GM18868 (cell line): ENCODE data around the gene PRDM2.

Experiments
- ATAC-seq: cut with Tn5 transposase; IDR thresholded peaks from one replicate; pipeline ENCODE4 v1.9.1; 2021; ENCODE audit warnings: mild to moderate bottlenecking, moderate library complexity; ENCODE audit not compliant: unreplicated experiment

The PRDM2 gene

GRCh38 chr1:13786541-13786940 is 86.6 kb downstream of the PRDM2 start:
- ATAC-seq: no peak

DNA sequence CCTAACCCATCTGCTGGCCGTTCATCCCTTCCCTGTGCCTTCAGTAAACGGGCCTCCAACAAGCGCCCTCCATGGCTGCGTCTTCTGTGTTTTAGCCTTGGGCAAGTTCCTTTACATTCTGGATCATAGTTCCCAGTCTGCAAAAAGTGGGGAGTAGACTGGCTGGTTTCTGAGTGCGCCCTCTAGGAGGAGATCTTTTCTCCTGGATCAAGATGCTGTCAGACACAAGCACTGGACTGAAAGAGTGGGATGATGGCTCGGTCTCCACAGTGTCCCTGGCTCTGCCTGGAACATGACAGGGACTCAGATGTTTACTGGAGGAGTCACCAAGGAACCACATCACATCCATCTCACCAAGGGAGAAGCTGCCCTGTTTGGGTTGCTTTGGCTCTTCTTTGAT is 88.8 kb downstream of the PRDM2 start:
- no peak for ATAC-seq

- no peak for ATAC-seq
Measured at GRCh38 chr1:13790290-13791030, 90.5 kb downstream of the PRDM2 start.

GRCh38 chr1:13792419-13792818 is 92.4 kb downstream of the PRDM2 start:
- no peak for ATAC-seq

DNA sequence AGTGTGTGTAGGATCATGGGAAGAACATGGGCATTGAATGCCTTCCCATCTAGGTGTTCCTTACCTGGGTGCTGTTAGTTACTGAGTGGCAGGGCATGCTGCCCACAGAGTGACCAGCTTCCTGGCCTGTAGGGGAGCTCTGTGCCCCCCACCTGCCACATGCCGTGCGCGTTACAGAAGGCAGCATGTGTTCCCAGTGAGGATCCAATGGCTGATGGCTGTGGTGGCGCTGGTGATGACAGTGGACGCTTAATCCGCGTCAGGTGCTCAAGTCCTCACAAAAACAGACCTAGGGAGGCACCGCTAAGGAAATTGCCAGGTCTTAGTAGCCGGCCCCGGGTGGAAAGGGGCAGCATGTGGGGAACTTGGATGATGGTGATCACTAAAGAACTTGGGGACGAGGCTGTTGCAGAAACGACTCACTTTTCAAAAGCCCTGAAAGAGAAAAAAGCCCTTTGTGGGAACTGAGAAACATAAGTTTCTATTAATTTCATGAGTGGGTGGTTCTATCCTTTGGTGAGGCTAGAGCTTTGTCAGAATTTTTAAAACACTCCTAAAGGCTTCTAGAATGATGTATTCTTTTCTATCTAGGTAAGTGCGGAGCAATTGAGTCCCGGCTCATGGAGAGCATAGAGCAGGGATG is 93.2 kb downstream of the PRDM2 start:
- ATAC-seq: no peak

GRCh38 chr1:13794231-13795187 is 94.5 kb downstream of the PRDM2 start:
- ATAC-seq: no peak

DNA sequence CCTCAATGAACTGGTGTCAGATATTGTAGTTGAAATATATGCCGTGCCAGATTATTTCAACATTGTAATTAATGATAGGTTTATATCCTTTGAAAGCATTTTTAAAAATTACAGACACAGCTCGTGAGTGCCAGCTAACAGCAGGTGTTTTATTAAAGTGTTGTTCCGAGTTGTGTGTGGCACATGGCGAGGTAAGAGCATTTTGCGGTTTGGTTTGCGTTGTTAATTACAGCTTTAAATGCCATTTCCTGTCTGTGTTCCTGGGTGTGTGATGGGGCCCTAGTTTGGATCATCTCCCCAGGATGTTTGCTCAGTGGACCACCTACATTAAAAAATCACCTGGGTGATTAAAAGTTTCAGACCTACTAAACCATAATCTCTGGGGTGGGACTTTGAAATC is 97.4 kb downstream of the PRDM2 start:
- ATAC-seq: no peak

GRCh38 chr1:13798120-13798519 is 98.1 kb downstream of the PRDM2 start:
- no peak for ATAC-seq

DNA sequence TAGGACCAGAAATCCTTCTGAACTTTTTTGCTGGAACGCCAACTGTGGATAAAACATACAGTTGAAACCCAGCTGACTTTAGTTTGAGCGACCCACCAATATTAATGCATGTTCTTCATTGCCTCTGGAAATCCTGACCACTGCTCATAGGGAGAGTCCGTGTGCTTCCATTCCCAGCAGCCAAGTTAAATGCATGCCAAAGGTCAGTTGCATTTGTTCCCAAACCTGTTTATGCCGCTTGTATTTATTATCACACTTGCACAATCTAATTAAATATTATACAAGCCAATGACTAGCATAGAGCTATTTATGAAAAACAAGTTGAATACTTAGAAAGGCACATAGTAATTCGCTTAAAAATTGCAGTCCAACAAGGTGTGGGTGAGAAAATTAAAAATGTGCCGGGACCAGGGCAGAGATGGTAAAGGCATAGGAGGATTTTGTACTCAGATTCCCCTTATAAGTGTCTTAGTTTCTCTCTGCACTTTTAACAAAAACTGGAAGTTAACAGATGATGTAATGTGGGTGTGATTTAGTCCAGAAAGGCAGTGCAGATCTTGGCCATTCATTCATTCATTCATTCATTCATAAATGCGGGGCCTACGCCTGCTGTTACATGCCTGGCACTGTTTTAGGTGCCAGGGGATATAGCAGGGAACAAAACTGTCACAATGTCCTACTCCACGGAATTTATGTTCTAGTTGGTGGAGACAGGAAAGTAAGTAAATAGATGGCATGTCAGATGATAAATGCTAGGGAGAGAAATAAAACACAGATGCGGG is 99.7 kb downstream of the PRDM2 start:
- ATAC-seq: no peak

GRCh38 chr1:13801232-13801631 is 101.2 kb downstream of the PRDM2 start:
- ATAC-seq: no peak

GRCh38 chr1:13801655-13802486 is 101.9 kb downstream of the PRDM2 start:
- no peak for ATAC-seq

DNA sequence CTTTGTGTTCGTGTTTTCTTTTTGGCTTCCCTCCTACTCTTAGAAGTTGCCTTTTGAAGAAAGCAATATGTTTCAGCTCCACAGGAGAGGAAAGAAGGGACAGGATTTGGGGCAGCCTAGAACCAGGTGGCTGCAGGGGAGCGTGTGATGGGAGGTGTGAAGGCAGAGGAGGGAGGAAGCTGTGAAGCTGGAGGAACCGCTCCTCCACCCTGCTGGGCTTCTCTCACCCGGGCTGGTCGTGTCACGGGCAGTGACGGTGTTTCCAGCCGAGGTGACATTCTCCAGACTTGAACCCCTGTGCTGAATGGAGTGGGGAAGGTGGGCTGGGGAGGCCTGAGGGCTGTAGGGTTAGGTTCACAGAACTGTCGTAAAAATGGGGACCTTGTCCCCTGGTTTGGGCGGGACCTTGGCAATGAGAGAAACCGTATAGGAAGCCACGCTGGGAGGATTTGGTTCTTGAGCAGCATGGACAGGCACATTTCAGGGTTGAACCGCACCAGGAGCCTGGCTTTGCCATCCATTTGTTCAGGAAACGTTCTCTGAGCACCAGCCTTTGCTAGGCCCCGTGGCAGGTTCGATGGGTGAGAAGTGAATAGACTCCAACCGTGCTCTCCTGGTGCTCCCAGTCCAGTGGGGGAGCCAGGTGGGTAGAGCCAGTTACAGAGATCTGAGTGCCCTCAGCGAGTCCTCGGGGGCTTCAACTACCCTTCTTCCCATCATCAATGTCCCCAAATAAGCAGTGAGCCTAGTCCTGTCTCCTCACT is 103.0 kb downstream of the PRDM2 start:
- ATAC-seq: no peak

DNA sequence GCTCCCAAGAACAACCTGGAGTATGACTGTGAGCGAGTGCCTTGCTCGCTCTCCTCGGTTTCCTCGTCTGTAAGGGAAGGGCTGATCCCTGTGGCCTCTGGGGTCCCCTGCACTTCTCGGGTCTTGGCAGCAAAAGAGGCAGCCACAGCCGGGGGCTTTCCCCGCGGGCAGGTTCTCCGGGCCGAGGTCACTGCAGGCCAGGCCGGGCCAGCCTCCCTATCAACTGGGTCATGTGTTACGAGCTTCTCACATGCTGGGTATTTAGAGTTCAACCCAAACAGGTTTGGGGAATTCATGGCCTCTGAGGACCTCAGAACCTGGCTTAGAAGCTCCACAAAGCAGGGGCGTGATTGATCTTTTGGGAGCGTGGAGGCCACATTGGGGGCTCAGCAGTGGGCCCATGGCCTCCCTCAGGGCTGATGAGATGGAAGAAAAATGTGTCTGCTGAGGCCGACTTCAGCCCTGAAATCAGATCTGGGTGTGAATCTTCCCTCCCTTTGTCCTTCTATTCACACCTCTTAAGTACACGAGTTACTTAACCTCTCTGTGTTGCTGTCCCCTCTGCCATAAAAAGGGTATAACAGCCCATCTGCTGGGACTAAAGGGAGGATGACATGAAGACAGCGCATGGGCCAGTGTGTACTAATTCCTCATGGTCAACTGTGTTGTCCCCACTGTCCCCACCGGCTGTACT is 103.7 kb downstream of the PRDM2 start:
- no peak for ATAC-seq

DNA sequence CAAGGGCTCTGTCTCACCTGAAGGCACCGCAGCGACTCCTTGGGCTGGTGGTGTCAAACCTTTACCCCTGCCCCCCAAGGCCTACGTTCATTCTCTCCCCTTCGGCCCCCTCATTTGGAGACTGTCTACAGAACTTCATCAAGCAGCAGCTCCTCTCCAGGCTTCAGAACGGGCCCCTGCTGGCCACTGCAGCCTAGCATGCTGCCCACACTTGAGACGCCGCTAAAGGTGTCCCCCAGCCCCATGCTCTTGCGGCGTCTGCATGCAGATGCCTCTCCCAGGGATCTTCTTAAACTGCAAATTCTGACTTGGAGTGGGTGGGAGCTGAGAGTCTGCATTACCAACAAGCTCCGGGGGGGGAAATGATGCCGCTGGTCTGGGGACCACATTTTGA is 104.2 kb downstream of the PRDM2 start:
- ATAC-seq: no peak

DNA sequence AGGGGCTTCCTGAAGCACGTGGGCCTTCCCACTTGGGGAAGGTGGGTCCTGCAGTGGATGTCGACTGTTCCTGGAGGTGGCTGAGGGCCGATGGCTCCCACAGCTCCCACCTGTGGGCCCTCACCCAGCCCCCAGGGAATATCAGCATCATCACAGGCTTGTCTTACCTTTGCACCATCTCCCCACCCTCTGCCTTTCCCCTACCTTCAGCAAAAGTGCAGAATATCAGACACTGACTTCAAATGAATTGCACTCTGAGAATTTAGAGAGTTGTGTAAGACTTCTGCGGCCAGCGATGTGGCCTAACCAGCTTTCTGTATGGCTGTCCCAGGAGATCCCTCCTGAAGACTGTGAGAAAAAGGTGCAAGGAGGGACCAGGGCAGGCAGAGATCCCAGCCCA is 105.4 kb downstream of the PRDM2 start:
- no peak for ATAC-seq

GRCh38 chr1:13806108-13806507 is 106.1 kb downstream of the PRDM2 start:
- ATAC-seq: no peak

- ATAC-seq: no peak
Measured at GRCh38 chr1:13807209-13807608, 107.2 kb downstream of the PRDM2 start.

GRCh38 chr1:13808729-13809131 is 108.7 kb downstream of the PRDM2 start:
- no peak for ATAC-seq
